T-helper 2 cell (primary cell): ENCODE measurements around the gene SF3B5.
"Not testable (repeated sequence)": the region's sequence is repeated elsewhere in the genome, so short reads cannot be mapped to it uniquely, and the experiment has no call there.

ENCODE experiments used
- DNase-seq, 5 experiments: peaks; one replicate each; pipeline versions ENCODE4 v3.0.0 to v3.0.0-alpha.2; 2012 to 2022

Gene SF3B5

GRCh38 chr6:144104898-144105487, 9.6 kb upstream of the SF3B5 start:
- peak in 2 of 5 experiments; percentile 41 to 81 for DNase-seq

GRCh38 chr6:144104488-144104887, 9.1 kb upstream of the SF3B5 start:
- no peak for DNase-seq

GRCh38 chr6:144103026-144103563, 7.7 kb upstream of the SF3B5 start:
- no peak for DNase-seq

- DNase-seq: no peak
These were observed 3.6 kb upstream of the SF3B5 start for GRCh38 chr6:144098993-144099392.

GRCh38 chr6:144094731-144095133, 641 bp downstream of the SF3B5 start:
- peak in 2 of 5 experiments; percentile 6 to 29 for DNase-seq

GRCh38 chr6:144093658-144094057, 1.7 kb downstream of the SF3B5 start:
- DNase-seq: no peak

- no peak for DNase-seq
These were observed 2.1 kb downstream of the SF3B5 start for GRCh38 chr6:144093236-144093635.

GRCh38 chr6:144090384-144090783, 5.0 kb downstream of the SF3B5 start:
- DNase-seq: no peak

GRCh38 chr6:144087789-144088426, 7.5 kb downstream of the SF3B5 start:
- no peak for DNase-seq

GRCh38 chr6:144086959-144087358, 8.4 kb downstream of the SF3B5 start:
- no peak for DNase-seq

GRCh38 chr6:144083172-144083571, 12.2 kb downstream of the SF3B5 start:
- DNase-seq: peak in 1 of 5 experiments; percentile 31

- DNase-seq: not testable (repeated sequence)
These were observed 13.0 kb downstream of the SF3B5 start for GRCh38 chr6:144082412-144082811.

- DNase-seq: no peak
These were observed 17.5 kb downstream of the SF3B5 start for GRCh38 chr6:144077871-144078270.

- DNase-seq: no peak
These were observed 19.5 kb downstream of the SF3B5 start for GRCh38 chr6:144075875-144076274.

- DNase-seq: no peak
These were observed 20.2 kb downstream of the SF3B5 start for GRCh38 chr6:144075187-144075586.

GRCh38 chr6:144073024-144073423, 22.3 kb downstream of the SF3B5 start:
- no peak for DNase-seq

GRCh38 chr6:144069506-144069905, 25.9 kb downstream of the SF3B5 start:
- DNase-seq: no peak

GRCh38 chr6:144068794-144069193, 26.6 kb downstream of the SF3B5 start:
- DNase-seq: no peak

GRCh38 chr6:144066741-144067484, 28.5 kb downstream of the SF3B5 start:
- peak in 1 of 5 experiments; percentile 74 for DNase-seq

- no peak for DNase-seq
These were observed 29.1 kb downstream of the SF3B5 start for GRCh38 chr6:144066255-144066654.

- DNase-seq: peak in 1 of 5 experiments; percentile 22
These were observed 30.1 kb downstream of the SF3B5 start for GRCh38 chr6:144065213-144065660.

- DNase-seq: peak in 4 of 5 experiments; percentile 37 to 68 (median 43)
These were observed 30.8 kb downstream of the SF3B5 start for GRCh38 chr6:144064402-144065212.
